Measurements from ENCODE around the gene HMMR. TPM values are rescaled to one million over a fixed set of nuclear protein-coding genes. Genes with fewer than 3 reads are reported as not detected.

HMMR gene
- total RNA-seq, 1 experiment from 2014 or later = 54.9 TPM

GRCh38 chr5:163436515-163436914, 23.9 kb upstream of the HMMR start:
- peak overlapping the region; percentile 24 for H2AFZ ChIP-seq (ENCODE audit: low read depth, low read length, poor library complexity, severe bottlenecking)
- RAD21 ChIA-PET (ENCODE audit: low non-redundant PET in 1 of 2, low total read pairs in 2 of 2, uncharacterized antibody in 2 of 2, unreplicated experiment in 2 of 2) = no interaction called here
- BruUV-seq (replicated peaks) = TSS peak; percentile 88
- no peaks in the 10 kb centered on the region for H3K9me3 ChIP-seq (ENCODE audit: control insufficient read depth in 1 of 2, insufficient read depth in 1 of 2, low read depth in 1 of 2, low read length in 2 of 2)
- no peaks in the 10 kb centered on the region for H3K27me3 ChIP-seq (ENCODE audit: insufficient read depth, low read length)
- CTCF ChIA-PET = no interaction called here
- peak overlapping the region; percentile 46; the same call in 1 of the 2 replicates for H3K27ac ChIP-seq (ENCODE audit: low read depth, low read length)
- peaks cover 41% of the 10 kb centered on the region for H3K79me2 ChIP-seq (ENCODE audit: insufficient read depth, low read length)
- ATAC-seq = no peak
- peak overlapping the region; percentile 66 for H3K4me2 ChIP-seq (ENCODE audit: low read length)
- H4K20me1 ChIP-seq (ENCODE audit: insufficient read depth) = no peaks in the 10 kb centered on the region
- H3K36me3 ChIP-seq (ENCODE audit: control insufficient read depth in 1 of 2, insufficient read depth in 2 of 2, low read length in 2 of 2) = peaks cover 17 to 20% of the 10 kb centered on the region in 2 experiments
- TF ChIP-seq CBX3 (IDR thresholded peaks at IDR 0.05; ENCODE audit: low read depth) (no peak), ZFX (IDR thresholded peaks at IDR 0.05) (no peak), FOSL1 (IDR thresholded peaks at IDR 0.05; ENCODE audit: low read depth) (no peak), SP1 (IDR thresholded peaks at IDR 0.05; ENCODE audit: low read depth) (no peak), TCF7L2 (IDR thresholded peaks at IDR 0.05; ENCODE audit: borderline replicate concordance, extremely low read depth, insufficient read depth, insufficient read length) (no peak), YY1 (IDR thresholded peaks at IDR 0.05; ENCODE audit: extremely low read depth, insufficient replicate concordance, low read depth, low read length) (no peak), REST (IDR thresholded peaks at IDR 0.05; ENCODE audit: low read depth) (no peak), SIN3A (IDR thresholded peaks at IDR 0.05; ENCODE audit: low read depth) (no peak), SRF (IDR thresholded peaks at IDR 0.05; ENCODE audit: low read depth) (no peak), EZH2phosphoT487 (IDR thresholded peaks at IDR 0.05; ENCODE audit: borderline replicate concordance) (no peak), ZBTB33 (IDR thresholded peaks at IDR 0.05; ENCODE audit: extremely low read depth, insufficient replicate concordance, low read length) (no peak), POLR2AphosphoS5 (IDR thresholded peaks at IDR 0.05; ENCODE audit: low read depth, low read length) (no peak), CTCF (IDR thresholded peaks at IDR 0.05 in 2 of 3, conservative IDR thresholded peaks at IDR 0.05 in 1 of 3; ENCODE audit: borderline replicate concordance in 1 of 3, insufficient read depth in 1 of 3, low read depth in 2 of 3, low read length in 2 of 3) (no peak), RAD21 (IDR thresholded peaks at IDR 0.05; ENCODE audit: low read depth) (no peak), ZNF274 (IDR thresholded peaks at IDR 0.05; ENCODE audit: low read depth, low read length) (no peak), EGR1 (IDR thresholded peaks at IDR 0.05; ENCODE audit: low read depth) (no peak), JUND (IDR thresholded peaks at IDR 0.05) (no peak), ATF3 (IDR thresholded peaks at IDR 0.05) (no peak), ELF1 (IDR thresholded peaks at IDR 0.05; ENCODE audit: borderline replicate concordance, low read depth) (no peak), CEBPB (IDR thresholded peaks at IDR 0.05; ENCODE audit: low read depth) (no peak)
- intact Hi-C loops (cut with micrococcal nuclease) = no loop called here
- peak overlapping the region; percentile 46 for H3K9ac ChIP-seq (ENCODE audit: low read length)
- POLR2A ChIA-PET = no interaction called here
- peak overlapping the region; percentile 72 to 87 for H3K4me3 ChIP-seq (replicated peaks in 1 of 2; ENCODE audit: low read depth in 1 of 2, low read length in 2 of 2)
- H3K9me2 ChIP-seq (ENCODE audit: insufficient read depth) = no peaks in the 10 kb centered on the region
- H3K4me1 ChIP-seq (ENCODE audit: control insufficient read depth in 1 of 2, insufficient read depth in 2 of 2, low read length in 2 of 2) = peaks cover 0 to 14% of the 10 kb centered on the region in 2 experiments; a peak in 3 of 4 replicates
- no peak for DNase-seq (ENCODE audit: low read depth, low spot score)
